ENCODE results near the gene CDKAL1. TPM values are rescaled to one million over a fixed set of nuclear protein-coding genes. Genes with fewer than 3 reads are reported as not detected.

CDKAL1 gene
- total and polyA plus RNA-seq, 2 donors (not counting 3 experiments of a cell fraction or from before 2014, with no cell fraction given) = 6.1 to 20.5 TPM

- H3K4me1 ChIP-seq (ENCODE audit: control insufficient read depth, extremely low read depth, insufficient read depth, low read length) = peaks cover 18% of the 10 kb centered on the region
- H3K27ac ChIP-seq (ENCODE audit: insufficient read depth, low read depth, low read length) = no peak overlapping the region
- H3K9me3 ChIP-seq (replicated peaks; ENCODE audit: control insufficient read depth, insufficient read depth, low read length) = no peaks in the 10 kb centered on the region
- H3K36me3 ChIP-seq (ENCODE audit: control insufficient read depth in 2 of 2, extremely low read depth in 1 of 2, insufficient read depth in 2 of 2, low read length in 2 of 2) = no peaks in the 10 kb centered on the region
- DNase-seq (ENCODE audit: low read depth, low spot score) (no peak), FAIRE-seq (no peak)
- intact Hi-C loops (cut with micrococcal nuclease) = no loop called here
- ChIA-PET CTCF (no interaction called here), POLR2A (no interaction called here)
- H3K79me2 ChIP-seq (ENCODE audit: control insufficient read depth, insufficient read depth, low read length) = no peaks in the 10 kb centered on the region
- BruUV-seq (replicated peaks) = no TSS peak
- H3K27me3 ChIP-seq (ENCODE audit: control insufficient read depth in 2 of 2, insufficient read depth in 2 of 2, low read length in 2 of 2) = no peaks in the 10 kb centered on the region
- no peak overlapping the region for H2AFZ ChIP-seq (ENCODE audit: low read depth, low read length)
- dilution Hi-C loops (cut with MboI; ENCODE audit: extremely low pct_ligation_motif_present, low sequenced_read_pairs) = no loop called here
- H4K20me1 ChIP-seq (replicated peaks; ENCODE audit: control insufficient read depth, extremely low read depth, insufficient read depth, low read length) = no peaks in the 10 kb centered on the region
- no peaks in the 10 kb centered on the region for H3K9me1 ChIP-seq (replicated peaks; ENCODE audit: control insufficient read depth, extremely low read depth, insufficient read depth, low read length)
- H3K9ac ChIP-seq (replicated peaks; ENCODE audit: extremely low read depth, insufficient read depth, low read length) = no peak overlapping the region
- no peak overlapping the region for H3K4me3 ChIP-seq (replicated peaks in 1 of 3; ENCODE audit: insufficient read depth in 1 of 3, low read depth in 1 of 3, low read length in 3 of 3)
- H3K4me2 ChIP-seq (ENCODE audit: insufficient read depth, low read length) = no peak overlapping the region
- no peak for TF ChIP-seq FOS (IDR thresholded peaks at IDR 0.05; ENCODE audit: borderline replicate concordance, insufficient read depth, low read length)
Measured at GRCh38 chr6:20976391-20976918, 442.2 kb downstream of the CDKAL1 start.

- Histone ChIP-seq H3K4me1 (ENCODE audit: control insufficient read depth, extremely low read depth, insufficient read depth, low read length) (peaks cover 18% of the 10 kb centered on the region), H4K20me1 (replicated peaks; ENCODE audit: control insufficient read depth, extremely low read depth, insufficient read depth, low read length) (no peaks in the 10 kb centered on the region), H3K4me2 (ENCODE audit: insufficient read depth, low read length) (peak overlapping the region; percentile 31), H3K9me1 (replicated peaks; ENCODE audit: control insufficient read depth, extremely low read depth, insufficient read depth, low read length) (no peaks in the 10 kb centered on the region), H3K9ac (replicated peaks; ENCODE audit: extremely low read depth, insufficient read depth, low read length) (no peak overlapping the region), H3K27ac (ENCODE audit: insufficient read depth, low read depth, low read length) (peak overlapping the region; percentile 40), H3K36me3 (ENCODE audit: control insufficient read depth in 2 of 2, extremely low read depth in 1 of 2, insufficient read depth in 2 of 2, low read length in 2 of 2) (no peaks in the 10 kb centered on the region), H3K4me3 (replicated peaks in 1 of 3; ENCODE audit: insufficient read depth in 1 of 3, low read depth in 1 of 3, low read length in 3 of 3) (no peak overlapping the region), H3K9me3 (replicated peaks; ENCODE audit: control insufficient read depth, insufficient read depth, low read length) (no peaks in the 10 kb centered on the region), H3K27me3 (ENCODE audit: control insufficient read depth in 2 of 2, insufficient read depth in 2 of 2, low read length in 2 of 2) (no peaks in the 10 kb centered on the region), H3K79me2 (ENCODE audit: control insufficient read depth, insufficient read depth, low read length) (no peaks in the 10 kb centered on the region), H2AFZ (ENCODE audit: low read depth, low read length) (no peak overlapping the region)
- FAIRE-seq = peak; percentile 77
- TF ChIP-seq FOS (IDR thresholded peaks at IDR 0.05; ENCODE audit: borderline replicate concordance, insufficient read depth, low read length) (peak; percentile 64), GATA2 (IDR thresholded peaks at IDR 0.05; ENCODE audit: insufficient read depth, insufficient read length, low read depth, low read length) (peak; percentile 60), JUN (IDR thresholded peaks at IDR 0.05; ENCODE audit: borderline replicate concordance, insufficient read depth, insufficient read length, low read depth) (peak; percentile 60), POLR2A (IDR thresholded peaks at IDR 0.05; ENCODE audit: low read depth, low read length) (no peak)
- intact Hi-C loops (cut with micrococcal nuclease) (loop anchor here (1.0 kb wide), 6 partner anchors 25 to 610 kb away; no protein-coding TSS in a partner anchor), dilution Hi-C loops (cut with MboI; ENCODE audit: extremely low pct_ligation_motif_present, low sequenced_read_pairs) (no loop called here)
- DNase-seq (ENCODE audit: low read depth, low spot score) = peak; percentile 93
- no TSS peak for BruUV-seq (replicated peaks)
- CTCF ChIA-PET = interaction anchor here (1.0 to 1.5 kb wide), 6 partner anchors 9 to 611 kb away, joined by 3 to 5 read pairs (median 4); no protein-coding TSS in a partner anchor
- POLR2A ChIA-PET = interaction anchor here (1.2 kb wide), 1 partner anchor 615 kb away, joined by 6 read pairs; the partner anchor contains the start of gene SOX4
Measured at GRCh38 chr6:20978151-20978614, 443.9 kb downstream of the CDKAL1 start.
